Choroid plexus epithelial cell (primary cell): ENCODE measurements around the gene FAM200C.

Source experiments
- DNase-seq: peaks from one replicate; pipeline ENCODE4 v3.0.0-alpha.2; 2010; ENCODE audit warnings: low read depth
- H3K4me3 ChIP-seq: 2 replicates; pipeline ENCODE4 v1.5.1; 2011; ENCODE audit warnings: low read depth, mild to moderate bottlenecking, control low read depth, low read length, moderate library complexity
- TF ChIP-seq, protein P1 (sequence below): conservative IDR thresholded peaks from 2 replicates; pipeline ENCODE4 v1.5.1; 2011; ENCODE audit warnings: low read depth, mild to moderate bottlenecking, control low read depth, inconsistent platforms, low read length, moderate library complexity

Gene FAM200C

DNA sequence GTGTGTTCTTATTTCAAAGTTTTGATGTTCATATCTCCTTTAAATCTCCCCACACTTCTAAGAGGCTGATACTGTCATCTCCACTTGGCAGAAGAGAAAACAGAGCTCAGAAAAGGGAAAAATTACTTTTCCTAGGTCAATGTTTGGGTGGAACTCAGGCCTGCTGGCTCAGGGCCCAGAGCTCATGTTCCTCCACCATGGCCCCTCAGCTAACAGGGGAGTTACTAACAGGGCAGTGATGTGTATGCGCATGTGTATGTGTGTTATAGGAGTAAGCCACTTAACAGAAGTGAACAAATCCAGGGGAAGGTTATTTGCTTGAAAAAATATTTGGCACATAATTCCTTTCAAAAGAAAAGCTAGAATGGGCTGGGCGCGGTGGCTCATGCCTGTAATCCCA lies 32.0 kb downstream of the FAM200C start:
- no peak overlapping the region for H3K4me3 ChIP-seq
- TF ChIP-seq, protein P1, sequence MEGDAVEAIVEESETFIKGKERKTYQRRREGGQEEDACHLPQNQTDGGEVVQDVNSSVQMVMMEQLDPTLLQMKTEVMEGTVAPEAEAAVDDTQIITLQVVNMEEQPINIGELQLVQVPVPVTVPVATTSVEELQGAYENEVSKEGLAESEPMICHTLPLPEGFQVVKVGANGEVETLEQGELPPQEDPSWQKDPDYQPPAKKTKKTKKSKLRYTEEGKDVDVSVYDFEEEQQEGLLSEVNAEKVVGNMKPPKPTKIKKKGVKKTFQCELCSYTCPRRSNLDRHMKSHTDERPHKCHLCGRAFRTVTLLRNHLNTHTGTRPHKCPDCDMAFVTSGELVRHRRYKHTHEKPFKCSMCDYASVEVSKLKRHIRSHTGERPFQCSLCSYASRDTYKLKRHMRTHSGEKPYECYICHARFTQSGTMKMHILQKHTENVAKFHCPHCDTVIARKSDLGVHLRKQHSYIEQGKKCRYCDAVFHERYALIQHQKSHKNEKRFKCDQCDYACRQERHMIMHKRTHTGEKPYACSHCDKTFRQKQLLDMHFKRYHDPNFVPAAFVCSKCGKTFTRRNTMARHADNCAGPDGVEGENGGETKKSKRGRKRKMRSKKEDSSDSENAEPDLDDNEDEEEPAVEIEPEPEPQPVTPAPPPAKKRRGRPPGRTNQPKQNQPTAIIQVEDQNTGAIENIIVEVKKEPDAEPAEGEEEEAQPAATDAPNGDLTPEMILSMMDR, result no peak
- DNase-seq, result no peak

DNA sequence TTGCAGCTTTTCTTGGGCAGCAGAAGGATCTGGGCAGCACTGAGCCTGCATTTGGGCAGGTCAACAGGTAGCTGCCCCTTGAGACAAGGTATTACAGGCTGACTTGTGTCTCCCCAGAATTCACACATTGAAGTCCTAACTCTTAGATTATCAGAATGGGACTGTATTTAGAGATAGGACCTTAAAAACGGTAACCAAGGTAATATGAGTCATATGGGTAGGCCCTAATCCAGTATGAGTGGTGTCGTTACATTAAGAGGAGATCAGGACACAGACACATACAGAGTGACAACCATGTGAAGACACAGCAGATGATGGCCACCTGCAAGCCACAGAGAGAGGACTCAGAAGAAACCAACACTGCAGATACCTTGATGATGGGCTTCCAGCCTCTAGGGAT lies 32.6 kb downstream of the FAM200C start:
- TF ChIP-seq, protein P1, result no peak
- DNase-seq, result no peak
- H3K4me3 ChIP-seq, result no peak overlapping the region

DNA sequence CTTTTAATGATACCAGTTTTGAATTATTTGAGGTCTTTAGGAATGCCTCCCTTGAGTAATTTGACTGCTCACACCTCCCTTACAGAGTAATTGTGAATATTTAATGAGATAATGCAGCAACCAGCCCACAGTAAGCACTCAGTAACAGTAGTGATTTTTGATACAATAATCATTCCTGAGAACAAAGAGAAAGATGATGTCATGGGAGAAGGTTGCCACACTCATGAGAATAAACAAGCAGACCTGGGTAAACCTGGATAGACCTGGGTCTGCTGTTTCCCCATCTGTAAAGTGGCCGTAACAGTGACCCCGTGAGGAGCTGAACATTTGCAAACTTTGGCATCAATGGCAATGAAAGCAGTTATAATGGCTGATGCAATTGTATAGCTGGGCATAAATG lies 33.6 kb downstream of the FAM200C start:
- TF ChIP-seq, protein P1, result no peak
- DNase-seq, result no peak
- no peak overlapping the region for H3K4me3 ChIP-seq

DNA sequence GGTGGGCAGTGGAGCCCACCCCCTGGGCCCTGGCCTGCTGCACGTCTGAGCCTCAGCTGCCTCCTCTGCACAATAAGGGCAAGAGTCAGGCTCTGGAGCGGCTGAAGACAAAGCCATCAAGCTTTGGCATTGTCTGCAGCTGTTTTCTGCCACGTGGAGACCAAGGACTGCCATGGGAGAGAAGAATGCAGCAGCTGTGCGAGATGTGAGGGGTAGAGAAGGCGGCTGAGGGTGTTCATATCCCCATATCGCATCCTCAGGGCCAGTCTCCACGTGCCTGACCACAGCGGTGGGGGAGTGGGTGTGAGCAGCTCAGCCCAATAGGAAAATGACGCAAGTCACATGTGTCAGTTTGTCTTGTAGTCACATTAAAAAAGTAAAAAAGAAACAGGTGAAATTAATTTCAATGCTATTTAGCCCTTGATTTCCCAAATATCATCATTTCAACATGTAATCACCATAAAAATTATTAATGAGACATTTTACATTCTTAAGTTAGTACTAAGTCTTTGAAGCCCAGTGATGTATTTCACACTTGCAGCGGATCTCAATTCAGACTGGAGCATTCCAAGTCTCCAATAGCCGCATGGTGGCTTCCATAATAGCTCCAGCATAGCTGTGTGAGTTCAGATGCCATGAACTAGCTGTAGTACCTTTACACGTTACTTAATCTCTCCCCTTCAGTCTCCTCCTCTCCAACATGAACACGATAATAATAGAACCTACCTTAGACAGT lies 36.0 kb downstream of the FAM200C start:
- no peak overlapping the region for H3K4me3 ChIP-seq
- no peak for DNase-seq
- TF ChIP-seq, protein P1, result no peak

DNA sequence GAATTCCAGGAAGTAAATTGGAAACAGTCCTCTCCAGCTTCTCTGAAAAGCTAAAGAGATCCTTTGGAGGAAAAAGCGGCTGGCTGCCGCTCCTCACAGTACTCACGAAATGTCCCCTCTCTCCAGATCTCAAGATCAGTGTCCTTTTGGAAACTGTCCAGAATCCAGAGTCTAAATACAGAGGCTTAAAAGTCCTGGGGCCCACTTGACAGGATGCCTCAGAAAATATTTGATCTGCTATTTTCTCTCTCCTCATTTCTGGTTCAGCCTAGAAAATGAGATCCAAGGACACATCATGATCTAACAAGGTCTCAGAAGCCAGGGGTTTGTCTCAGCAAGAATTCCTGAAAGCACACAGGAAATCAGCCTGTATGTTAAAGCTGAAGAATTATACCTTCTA lies 36.6 kb downstream of the FAM200C start:
- no peak for DNase-seq
- no peak overlapping the region for H3K4me3 ChIP-seq
- TF ChIP-seq, protein P1, result no peak

DNA sequence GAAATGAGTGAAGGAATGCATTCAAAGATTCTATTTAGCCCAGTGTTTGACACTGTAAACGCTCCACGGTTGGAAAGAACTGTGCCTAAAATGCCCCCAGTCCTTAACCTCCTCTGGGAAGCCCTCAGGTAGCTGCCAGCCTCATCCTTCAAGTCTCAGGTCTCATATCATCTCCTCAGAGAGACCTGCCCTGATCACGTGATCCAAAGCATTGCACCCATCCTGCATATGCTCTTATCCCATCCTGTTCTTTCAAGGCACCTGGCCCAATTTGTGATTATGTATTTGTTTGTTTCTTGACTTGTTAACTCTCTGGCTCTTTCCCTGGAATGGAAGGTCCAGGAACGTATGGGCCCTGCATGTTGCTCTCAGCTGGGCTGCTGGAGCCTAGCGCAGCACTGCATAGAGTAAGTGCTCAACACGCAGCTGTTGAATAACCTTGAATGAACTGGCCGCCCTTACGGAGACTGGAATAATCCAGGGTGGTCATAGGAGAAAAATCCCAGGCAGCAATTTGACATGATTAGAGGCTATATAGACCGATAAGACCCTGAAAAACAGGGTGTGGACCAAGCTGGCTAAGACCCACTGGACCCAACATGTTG lies 38.1 kb downstream of the FAM200C start:
- no peak overlapping the region for H3K4me3 ChIP-seq
- DNase-seq, result no peak
- TF ChIP-seq, protein P1, result no peak

DNA sequence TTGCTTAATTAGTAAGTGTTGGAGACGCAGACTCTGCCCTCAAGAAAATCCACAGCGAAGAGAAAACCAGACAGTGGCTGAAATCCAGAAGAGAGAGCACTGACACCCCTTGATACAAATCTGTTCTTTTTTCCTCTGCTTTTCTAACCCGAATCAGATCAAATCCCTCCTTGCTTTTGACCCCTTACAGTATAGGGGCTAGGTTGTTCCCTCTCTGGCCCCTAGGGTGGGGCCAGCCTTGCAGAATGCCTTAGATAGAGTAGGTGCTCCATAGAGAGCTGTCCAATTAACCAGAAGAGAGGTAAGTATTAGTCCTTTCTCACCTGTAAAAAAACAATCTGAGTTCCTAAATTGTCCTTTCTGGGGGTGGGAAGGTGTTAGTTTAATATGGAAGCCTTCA lies 39.5 kb downstream of the FAM200C start:
- H3K4me3 ChIP-seq, result no peak overlapping the region
- TF ChIP-seq, protein P1, result no peak
- DNase-seq, result no peak
